ENCODE data around the gene WASL. TPM values are rescaled to one million over a fixed set of nuclear protein-coding genes. Genes with fewer than 3 reads are reported as not detected.
"Not testable (repeated sequence)": the region's sequence is repeated elsewhere in the genome, so short reads cannot be mapped to it uniquely, and the experiment has no call there.

WASL gene
- 10.2 and 14.0 TPM in 2 replicates for total RNA-seq

DNA sequence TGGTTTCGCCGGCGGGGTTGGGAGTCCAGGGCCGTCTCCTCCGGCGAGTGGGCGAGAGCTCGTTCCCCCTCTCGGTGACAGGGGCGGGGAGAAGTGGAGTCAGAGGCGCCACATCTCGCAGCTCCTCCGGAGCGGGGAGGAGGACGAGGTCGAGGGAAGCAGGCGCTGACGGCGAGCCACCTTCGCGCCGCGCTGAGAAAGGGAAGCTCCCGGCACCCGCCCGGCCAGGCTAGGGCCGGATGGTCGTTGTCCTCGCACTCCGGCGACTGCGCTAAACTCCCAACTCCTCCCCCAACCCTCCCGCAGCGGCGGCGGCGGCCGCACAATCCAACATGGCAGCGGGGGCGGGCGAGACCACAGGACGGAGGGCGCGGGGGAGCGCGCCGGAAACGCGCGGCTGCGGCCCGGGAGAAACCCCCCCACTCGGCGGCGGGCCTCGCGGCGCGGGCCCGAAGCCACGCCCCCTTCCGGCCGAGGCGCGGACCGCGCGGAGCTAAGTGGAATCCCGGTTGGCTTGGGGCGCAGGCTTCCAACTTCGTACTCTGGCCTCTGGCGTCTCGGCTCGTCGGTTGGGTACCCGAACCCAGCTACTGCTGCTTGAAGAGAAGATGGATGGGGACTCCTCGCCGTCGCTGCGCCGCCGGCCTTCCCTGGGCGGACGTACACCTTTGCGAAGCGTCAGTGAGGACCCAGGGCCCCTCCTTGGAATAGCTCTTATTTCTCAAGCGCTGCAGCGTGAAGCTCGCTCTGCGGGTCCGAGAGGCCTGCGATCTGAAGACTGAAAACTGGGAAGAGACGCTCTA lies at the start of gene WASL:
Gene WASL, minus strand, starts transcription at position 270 of the 803 bp plus-strand sequence. Its CDS starts 269 bp downstream, at position 1.
- DNase-seq (ENCODE audit: low read depth, low spot score) = no peak

- peak; percentile 39 for DNase-seq (ENCODE audit: low read depth, low spot score)
Observed at GRCh38 chr7:123797673-123798531, 49.1 kb upstream of the WASL start.

- DNase-seq (ENCODE audit: low read depth, low spot score) = no peak
Observed at GRCh38 chr7:123796568-123796967, 47.8 kb upstream of the WASL start.

DNA sequence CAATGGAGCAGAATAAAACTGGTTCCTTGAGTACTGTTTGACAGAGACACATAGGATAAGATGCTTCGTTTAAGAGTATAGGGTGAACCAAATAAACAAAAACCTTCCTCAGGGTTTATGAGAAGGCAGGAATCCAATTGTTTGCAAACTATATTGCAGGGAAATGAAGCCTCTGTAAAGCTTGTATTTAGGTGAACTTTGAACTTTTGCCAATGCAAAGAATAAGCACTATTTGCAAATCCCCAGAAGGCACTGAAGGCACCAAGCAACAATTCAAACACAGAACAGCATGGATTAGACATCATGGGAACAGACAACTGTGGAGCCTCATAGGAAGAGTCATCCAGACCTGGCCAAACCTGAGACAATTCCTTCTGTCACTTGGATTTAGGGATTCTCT lies 47.1 kb upstream of the WASL start:
- no peak for DNase-seq (ENCODE audit: low read depth, low spot score)

- not testable (repeated sequence) for DNase-seq (ENCODE audit: low read depth, low spot score)
Observed at GRCh38 chr7:123795116-123795515, 46.3 kb upstream of the WASL start.

DNA sequence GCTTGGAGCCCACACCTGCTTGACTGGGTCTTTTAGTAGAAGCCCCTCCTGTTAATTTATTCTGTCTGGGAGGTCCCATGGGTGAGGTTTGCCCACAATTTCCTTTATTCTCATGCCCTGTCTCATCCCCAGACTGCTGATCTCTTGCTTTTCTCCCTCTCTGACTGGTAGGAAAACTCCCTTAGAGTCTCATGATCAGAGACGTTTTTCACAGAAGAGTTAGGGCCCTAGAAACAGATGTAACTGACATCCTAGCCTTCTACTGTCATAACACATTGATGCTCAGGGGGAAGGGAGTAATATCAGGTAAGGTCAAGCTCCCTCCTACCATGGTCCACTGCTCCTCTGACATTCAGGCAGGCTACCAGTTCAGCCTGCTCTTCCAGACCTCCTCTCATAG lies 43.7 kb upstream of the WASL start:
- no peak for DNase-seq (ENCODE audit: low read depth, low spot score)

GRCh38 chr7:123791001-123791400 lies 42.2 kb upstream of the WASL start:
- no peak for DNase-seq (ENCODE audit: low read depth, low spot score)

- no peak for DNase-seq (ENCODE audit: low read depth, low spot score)
Observed at GRCh38 chr7:123789817-123790216, 41.0 kb upstream of the WASL start.

- DNase-seq (ENCODE audit: low read depth, low spot score) = no peak
Observed at GRCh38 chr7:123789206-123789784, 40.5 kb upstream of the WASL start.

DNA sequence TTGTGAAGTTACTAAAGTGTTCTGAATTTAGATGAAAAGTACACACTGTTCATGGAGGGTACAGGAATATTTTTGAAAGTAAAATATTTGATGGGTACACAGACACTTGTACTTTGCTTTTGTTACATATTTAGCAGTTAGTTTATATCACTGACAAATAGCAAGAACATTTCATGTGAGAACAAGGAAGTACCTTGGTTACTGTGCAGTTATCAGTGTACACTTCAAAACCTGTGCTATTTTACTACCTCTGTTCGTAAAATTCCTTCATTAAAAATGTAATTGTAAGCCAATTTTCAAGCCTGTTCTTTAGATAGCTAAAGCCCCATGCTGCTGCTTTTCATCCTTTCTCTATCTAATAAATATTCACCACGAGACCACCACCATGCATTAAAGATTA lies 39.8 kb upstream of the WASL start:
- DNase-seq (ENCODE audit: low read depth, low spot score) = no peak

DNA sequence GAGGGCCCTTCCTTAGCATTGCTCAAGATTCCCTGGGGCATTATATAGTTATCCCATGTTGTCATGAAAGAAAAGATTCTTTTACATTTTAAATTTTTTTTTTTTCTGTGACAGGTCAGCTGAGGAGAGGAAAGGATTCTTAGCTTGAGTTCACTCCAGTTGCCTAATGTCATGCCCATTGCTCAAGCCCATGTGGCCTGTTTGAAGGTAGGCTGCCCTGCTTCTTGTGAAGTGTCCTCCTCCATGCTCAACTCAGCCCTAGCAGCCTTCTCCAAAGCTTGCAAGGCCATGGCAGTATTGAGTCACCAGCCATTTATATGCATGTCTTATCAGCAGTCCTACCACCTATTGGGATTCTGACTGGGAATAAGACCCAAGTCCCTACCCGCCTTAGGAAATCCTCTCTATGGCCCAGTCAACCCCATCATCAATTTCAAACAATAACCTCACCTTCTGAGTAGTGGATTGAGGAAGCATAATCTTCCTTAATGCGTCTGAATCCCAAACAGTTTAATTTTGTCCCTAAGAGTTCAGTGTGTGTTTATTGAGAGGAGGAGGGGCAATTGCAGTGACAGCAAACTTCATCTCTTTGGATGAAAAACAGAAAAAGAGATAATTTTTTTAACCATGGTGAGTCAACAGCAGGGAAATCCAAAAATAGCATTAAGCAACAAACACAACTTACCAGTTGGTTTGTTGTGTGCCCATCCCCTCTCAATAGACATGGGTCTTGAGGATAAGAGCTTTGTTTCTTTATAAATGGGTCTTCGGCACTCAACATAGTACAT lies 38.6 kb upstream of the WASL start:
- no peak for DNase-seq (ENCODE audit: low read depth, low spot score)

DNA sequence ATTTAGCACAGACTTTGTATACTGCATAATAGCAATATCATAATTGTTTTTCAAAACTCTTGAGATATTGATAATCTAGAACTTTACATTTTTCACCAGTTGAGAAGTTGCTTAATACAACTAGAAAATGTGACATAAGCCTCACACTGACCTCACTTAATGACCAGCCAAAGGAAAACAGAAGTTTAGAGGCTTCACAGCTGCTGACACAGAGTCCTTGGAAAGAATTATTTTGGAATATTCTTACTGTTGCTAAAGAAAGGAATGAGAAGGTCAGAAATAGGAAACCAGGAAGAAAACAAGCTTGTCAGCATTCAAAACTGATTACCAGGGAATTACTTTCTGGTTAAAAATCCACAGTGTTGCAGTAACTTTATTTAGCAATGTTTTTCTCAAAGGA lies 35.5 kb upstream of the WASL start:
- DNase-seq (ENCODE audit: low read depth, low spot score) = no peak

DNA sequence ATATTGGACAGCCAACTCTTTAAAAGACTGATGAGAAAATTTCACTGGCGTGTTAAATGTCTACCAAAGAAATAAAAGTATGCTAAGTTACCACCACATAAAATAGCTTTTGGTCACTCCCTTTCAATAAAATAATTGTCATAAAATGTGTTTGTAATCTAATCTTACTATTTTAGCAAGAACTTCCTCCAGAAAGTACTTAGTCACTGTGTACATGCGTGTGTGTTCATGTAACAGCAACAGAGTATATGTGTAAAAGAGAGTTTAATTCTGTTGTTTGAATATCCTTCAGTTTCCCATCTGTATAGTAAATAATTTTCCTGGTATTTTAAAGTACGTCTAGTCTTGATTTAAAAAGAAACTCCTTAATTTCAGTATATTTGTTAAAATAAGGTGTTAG lies 35.0 kb upstream of the WASL start:
- no peak for DNase-seq (ENCODE audit: low read depth, low spot score)

GRCh38 chr7:123782071-123782798 lies 33.4 kb upstream of the WASL start:
- DNase-seq (ENCODE audit: low read depth, low spot score) = peak; percentile 41

DNA sequence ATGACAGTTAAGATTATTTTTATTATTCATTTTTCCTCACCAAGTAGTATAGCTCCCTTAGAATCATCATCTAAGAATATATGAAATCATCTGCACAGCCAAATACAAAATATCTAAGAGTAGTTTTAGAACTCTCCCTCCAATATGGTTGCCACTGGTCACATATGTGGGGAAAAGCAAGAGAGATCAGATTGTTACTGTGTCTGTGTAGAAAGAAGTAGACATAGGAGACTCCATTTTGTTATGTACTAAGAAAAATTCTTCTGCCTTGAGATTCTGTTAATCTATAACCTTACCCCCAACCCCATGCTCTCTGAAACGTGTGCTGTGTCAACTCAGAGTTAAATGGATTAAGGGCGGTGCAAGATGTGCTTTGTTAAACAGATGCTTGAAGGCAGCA lies 31.7 kb upstream of the WASL start:
- DNase-seq (ENCODE audit: low read depth, low spot score) = not testable (repeated sequence)

GRCh38 chr7:123774496-123774895 lies 25.7 kb upstream of the WASL start:
- no peak for DNase-seq (ENCODE audit: low read depth, low spot score)

GRCh38 chr7:123773481-123773880 lies 24.7 kb upstream of the WASL start:
- no peak for DNase-seq (ENCODE audit: low read depth, low spot score)

DNA sequence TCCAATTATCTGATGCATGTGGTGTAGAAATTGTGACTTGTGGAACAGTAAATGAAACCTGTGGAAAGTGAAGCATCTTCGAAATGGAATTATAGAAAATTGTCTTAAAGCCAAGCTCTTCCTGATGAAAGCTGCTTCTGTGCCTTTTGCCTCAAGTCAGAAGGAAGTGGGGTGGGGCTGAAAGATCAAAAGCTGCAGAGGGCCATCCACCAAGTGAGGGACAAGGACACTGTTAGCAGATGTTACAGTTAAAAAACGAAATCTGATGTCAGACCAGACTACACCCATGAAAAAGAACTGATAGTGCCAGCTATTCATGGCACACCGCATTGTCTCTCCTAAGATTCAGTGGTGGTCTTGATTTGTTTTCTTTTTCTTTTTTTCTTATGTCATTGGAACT lies 23.8 kb upstream of the WASL start:
- no peak for DNase-seq (ENCODE audit: low read depth, low spot score)

- DNase-seq (ENCODE audit: low read depth, low spot score) = no peak
Observed at GRCh38 chr7:123771846-123772245, 23.0 kb upstream of the WASL start.

DNA sequence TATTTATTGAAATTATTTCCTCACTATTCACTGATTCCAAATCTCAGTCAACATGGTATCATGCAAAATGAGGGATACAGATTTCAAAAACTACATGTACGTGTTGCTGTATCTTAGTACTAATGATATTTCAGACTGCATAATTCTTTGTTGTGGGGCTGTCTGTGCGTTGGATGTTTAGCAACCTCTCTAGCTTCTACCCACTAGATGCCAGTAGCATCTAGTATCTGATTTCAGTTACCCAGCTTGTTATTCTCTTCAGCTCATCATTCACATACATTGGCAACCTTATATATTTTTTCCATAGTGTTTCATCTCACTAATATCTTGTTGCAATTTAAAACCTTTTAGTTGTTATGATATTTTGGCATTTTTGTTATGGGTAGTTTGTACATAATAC lies 22.5 kb upstream of the WASL start:
- no peak for DNase-seq (ENCODE audit: low read depth, low spot score)

DNA sequence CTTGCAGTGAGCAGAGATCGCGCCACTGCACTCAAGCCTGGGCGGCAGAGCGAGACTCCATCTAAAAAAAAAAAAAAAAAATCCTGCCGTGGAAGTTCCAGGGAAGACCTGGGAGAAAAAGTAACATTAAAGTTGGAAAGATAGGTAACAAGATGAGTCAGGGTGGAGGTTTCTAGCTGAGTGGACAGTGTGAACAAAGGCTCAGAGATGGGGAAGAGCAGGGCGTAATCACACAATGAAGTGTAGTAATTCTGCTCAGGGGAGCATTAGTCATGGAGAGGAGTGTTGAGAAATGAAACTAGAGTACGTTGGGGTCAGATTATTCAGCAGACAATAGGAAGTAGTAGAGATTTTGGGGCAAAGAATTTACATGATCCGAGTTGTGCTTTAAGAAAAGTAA lies 21.6 kb upstream of the WASL start:
- no peak for DNase-seq (ENCODE audit: low read depth, low spot score)

Measured in pulmonary artery endothelial cell (primary cell).